Liver (tissue), 2 donors: ENCODE data around the gene UACA.

Experiments used
- CTCF ChIP-seq: fragments of 150-350 bp; IDR thresholded peaks from 2 replicates; pipeline ENCODE4 v1.5.1; 2017; ENCODE audit warnings: improper control_type of control experiment, low read depth, low read length; ENCODE audit not compliant: missing input control
- MAX ChIP-seq: IDR thresholded peaks from 2 replicates; pipeline ENCODE4 v1.6.1; 2016; ENCODE audit warnings: antibody characterized with exemption
- donor health status: healthy.

- TF ChIP-seq MAX (no peak), CTCF (no peak)
Observed at GRCh38 chr15:70679919-70680231, 83.5 kb downstream of the UACA start.
